ENCODE results near the gene SLC5A5.
"Not testable (repeated sequence)": the region's sequence is repeated elsewhere in the genome, so short reads cannot be mapped to it uniquely, and the experiment has no call there.

SLC5A5 gene

DNA sequence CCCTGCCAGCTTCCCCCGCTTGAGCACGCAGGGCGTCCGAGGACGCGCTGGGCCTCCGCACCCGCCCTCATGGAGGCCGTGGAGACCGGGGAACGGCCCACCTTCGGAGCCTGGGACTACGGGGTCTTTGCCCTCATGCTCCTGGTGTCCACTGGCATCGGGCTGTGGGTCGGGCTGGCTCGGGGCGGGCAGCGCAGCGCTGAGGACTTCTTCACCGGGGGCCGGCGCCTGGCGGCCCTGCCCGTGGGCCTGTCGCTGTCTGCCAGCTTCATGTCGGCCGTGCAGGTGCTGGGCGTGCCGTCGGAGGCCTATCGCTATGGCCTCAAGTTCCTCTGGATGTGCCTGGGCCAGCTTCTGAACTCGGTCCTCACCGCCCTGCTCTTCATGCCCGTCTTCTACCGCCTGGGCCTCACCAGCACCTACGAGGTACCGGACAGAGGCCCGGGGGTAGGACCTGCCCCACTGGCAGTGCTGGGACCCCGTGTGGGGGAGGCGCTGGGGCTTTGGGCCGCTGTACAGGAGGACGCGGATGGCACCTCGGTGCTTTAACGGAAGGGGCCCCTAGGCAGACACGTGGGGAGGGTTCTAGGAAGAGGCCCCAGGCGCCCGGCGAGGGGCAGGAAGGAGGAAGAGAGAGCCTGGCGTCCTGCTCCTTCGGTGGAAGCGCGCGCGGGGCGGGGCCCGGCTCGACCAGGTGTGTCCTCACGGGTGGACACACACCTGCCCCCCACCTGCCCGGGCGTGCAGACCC lies 681 bp downstream of the SLC5A5 start:
- no peak for DNase-seq

DNA sequence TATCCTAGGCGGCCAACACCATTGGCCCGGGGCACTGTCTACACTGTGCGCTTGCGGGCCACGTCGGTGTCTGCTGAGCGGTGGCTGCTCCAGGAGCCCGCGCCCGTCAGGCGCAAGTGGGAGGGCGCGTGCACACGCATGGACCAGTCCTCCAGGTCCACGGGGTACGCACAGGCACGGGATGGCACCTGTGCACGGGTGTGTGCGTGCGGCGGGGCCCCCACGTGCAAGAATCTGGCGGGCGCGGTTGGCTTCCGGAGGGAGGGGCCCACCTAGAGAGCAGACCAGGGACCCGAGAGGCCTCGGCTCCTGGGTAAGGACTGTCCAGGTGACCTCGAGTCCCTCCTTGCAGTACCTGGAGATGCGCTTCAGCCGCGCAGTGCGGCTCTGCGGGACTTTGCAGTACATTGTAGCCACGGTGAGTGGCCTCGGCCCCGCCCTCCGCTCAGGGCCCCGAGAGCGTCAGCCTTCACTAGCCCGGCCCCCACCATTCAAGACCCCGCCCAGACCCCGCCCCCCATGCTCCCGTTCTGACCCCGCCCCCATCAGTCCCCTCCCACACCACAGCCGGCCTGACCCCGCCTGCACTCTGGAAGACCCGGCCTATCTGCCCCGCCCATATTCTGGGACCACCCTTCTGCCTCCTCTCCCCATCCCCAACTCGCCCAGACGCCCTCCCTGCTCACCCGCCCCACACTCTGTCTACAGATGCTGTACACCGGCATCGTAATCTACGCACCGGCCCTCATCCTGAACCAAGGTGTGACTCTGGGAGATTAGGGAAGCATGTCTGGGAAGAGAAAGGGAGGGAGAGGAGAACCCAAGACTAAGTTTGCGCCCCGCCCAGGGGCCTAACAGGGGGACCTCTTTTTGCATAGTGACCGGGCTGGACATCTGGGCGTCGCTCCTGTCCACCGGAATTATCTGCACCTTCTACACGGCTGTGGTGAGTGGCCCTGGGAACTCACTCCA lies 2.3 kb downstream of the SLC5A5 start:
- no peak for DNase-seq

DNA sequence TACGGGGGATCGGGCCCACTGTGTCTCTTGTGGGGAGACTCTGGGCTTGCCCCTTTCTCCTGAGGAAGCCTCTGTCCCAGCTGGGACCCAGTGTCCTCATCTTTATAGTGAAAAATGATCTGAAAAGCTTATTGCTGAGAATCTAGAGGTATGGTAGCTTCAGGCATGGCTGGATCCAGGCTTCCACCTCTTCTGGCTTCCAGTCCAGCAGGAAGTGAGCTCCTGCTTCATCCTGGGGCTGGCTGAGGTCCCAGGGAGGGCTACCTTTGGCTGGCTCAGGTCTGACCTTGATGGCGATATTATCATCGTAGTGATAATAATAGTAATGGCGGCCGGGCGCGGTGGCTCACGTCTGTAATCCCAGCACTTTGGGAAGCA lies 3.0 kb downstream of the SLC5A5 start:
- no peak for DNase-seq

DNA sequence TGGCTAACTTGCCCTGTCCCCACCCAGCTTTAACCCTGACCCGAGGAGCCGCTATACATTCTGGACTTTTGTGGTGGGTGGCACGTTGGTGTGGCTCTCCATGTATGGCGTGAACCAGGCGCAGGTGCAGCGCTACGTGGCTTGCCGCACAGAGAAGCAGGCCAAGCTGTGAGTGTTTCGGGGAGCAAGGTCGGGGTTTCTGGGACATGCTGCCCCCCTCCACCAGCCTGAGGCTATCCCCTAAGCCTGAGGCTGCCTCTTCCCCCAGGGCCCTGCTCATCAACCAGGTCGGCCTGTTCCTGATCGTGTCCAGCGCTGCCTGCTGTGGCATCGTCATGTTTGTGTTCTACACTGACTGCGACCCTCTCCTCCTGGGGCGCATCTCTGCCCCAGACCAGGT lies 6.0 kb downstream of the SLC5A5 start:
- DNase-seq: no peak

DNA sequence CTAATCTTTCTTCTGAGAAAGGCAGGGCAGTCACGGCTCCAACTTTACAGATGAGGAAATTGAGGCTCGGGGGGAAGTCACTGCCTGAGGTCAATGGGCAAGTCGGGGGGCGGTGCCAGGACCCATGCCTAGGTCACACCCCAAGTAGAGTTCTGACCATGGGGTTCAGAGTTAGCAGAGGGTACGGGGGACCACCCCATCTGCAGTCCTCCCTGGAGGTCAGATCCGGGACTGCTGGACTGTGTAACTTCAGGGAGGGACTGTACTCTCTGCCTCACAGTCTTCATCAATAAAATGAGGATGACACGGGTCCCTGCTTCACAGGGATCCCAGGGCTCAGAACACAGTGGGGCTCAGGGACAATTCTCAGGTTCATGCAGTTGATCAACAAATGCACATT lies 7.7 kb downstream of the SLC5A5 start:
- no peak for DNase-seq

DNA sequence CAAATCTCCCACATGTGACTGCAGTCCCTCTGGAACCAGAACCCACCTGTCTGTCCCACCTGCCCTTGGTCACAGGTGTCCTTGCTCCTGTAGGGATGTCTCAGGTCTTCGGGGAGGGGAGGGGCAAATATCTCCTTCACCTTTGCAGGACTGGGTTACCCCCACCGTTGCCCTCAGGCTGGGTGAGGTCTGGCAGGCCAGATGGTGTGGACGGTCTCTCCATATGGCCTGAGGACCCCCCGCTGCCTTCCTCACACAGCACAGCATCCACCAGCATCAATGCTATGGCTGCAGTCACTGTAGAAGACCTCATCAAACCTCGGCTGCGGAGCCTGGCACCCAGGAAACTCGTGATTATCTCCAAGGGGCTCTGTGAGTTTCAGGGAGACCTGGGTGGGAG lies 10.0 kb downstream of the SLC5A5 start:
- DNase-seq: no peak

DNA sequence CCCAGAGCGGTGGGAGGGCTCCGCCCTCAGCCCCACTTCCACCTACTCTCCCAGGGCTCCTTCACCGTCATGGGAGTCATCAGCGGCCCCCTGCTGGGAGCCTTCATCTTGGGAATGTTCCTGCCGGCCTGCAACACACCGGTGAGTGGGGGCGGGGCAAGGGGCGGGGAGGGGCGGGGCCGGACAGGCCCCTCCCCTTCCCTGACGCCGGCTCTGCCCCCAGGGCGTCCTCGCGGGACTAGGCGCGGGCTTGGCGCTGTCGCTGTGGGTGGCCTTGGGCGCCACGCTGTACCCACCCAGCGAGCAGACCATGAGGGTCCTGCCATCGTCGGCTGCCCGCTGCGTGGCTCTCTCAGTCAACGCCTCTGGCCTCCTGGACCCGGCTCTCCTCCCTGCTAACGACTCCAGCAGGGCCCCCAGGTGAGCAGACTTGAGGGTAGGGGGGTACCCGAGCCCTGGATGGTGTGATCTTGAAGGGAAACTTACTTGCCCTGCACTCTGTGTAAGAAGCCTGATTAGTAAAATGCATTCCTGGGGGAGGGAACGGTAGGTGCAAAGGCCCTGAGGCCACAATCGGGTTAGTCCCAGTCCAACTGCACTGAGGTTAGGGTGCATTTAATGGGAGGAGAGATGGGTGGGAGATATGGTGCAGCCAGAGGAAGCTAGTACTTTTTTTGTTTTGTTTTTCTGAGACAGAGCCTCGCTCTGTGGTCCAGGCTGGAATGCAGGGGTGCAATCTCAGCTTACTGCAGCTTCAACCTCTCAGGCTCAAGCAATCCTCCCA lies 12.1 kb downstream of the SLC5A5 start:
- no peak for DNase-seq

DNA sequence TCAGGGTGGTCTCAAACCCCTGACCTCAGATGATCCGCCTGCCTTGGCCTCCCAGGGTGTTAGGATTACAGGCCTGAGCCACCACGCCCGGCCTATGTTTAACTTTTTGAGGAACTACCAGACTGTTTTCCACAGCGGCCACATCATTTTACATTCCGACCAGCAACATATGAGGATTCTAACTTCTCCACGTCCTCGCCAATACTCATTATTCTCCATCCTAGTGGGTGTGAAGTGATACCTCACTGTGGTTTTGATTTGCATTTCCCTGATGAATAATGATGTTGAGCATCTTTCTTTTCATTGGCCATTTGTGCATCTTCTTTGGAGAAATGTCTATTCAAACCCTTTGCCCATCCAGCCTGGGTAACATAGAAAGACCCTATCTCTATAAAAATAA lies 14.8 kb downstream of the SLC5A5 start:
- DNase-seq: no peak

DNA sequence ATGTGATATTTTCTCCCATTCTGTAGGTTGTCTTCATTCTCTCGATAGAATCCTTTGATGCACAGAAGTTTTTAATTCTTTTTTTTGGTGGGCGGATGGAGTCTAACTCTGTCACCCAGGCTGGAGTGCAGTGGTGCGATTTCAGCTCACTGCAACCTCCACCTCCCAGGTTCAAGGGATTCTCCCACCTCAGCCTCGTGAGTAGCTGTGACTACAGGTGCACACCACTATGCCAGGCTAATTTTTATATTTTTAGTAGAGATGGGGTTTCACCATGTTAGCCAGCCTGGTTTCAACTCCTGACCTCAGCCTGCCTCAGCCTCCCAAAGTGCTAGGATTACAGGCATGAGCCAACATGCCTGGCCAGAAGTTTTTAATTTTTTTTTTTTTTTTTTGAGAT lies 15.5 kb downstream of the SLC5A5 start:
- not testable (repeated sequence) for DNase-seq

DNA sequence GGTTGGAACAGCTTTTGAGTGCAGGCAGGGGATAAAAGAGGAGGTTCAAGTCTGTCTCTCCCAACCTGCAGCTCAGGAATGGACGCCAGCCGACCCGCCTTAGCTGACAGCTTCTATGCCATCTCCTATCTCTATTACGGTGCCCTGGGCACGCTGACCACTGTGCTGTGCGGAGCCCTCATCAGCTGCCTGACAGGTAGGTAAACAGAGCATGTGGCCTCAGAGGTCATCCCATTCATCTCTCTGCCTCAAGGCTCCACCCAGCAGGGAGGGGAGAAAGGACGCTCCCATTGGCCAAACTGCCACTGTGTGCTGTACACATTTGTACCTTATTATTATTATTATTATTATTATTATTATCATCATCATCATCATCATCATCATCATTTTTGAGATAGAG lies 16.5 kb downstream of the SLC5A5 start:
- no peak for DNase-seq

DNA sequence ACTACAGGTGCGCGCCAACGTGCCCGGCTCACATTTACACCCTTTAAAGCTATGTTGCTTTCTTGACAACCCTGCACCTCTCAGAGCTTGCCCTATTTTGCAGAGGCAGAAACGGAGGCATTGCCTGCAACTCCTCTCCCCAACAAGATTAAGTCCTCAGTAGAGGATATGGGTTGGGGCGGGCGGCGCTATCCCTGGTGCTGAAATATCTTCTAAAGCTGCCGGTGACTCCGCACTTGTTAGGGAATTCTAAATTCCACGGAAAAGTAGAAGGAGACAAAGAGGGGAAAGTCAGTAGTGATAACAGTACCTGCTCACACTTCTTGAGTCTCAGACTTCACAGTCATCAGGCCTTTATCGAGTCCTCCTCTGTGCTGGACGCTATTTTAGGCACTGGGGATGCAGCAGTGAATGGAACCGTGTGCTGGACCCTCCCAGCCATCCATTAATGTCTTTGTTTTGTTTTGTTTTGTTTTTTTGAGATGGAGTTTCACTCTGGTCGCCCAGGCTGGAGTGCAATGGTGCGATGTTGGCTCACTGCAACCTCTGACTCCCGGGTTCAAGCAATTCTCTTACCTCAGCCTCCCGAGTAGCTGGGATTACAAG lies 18.0 kb downstream of the SLC5A5 start:
- no peak for DNase-seq

DNA sequence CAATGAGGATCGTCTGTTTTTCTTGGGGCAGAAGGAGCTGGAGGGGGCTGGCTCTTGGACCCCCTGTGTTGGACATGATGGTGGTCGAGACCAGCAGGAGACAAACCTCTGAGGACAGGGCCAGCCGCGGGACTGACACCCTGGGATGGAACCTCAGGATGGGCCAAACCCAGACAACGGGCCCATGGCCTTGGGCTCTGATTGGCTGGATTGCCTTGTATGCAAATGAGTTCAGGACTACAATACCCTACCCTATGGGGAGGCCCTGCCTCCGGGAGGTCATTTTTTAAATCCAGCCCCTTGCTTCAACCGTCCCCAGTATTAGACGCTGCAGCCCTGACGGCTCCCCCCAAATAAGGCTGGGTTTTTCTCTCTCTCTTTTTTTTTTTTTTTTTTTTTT lies 22.0 kb downstream of the SLC5A5 start:
- DNase-seq: no peak

DNA sequence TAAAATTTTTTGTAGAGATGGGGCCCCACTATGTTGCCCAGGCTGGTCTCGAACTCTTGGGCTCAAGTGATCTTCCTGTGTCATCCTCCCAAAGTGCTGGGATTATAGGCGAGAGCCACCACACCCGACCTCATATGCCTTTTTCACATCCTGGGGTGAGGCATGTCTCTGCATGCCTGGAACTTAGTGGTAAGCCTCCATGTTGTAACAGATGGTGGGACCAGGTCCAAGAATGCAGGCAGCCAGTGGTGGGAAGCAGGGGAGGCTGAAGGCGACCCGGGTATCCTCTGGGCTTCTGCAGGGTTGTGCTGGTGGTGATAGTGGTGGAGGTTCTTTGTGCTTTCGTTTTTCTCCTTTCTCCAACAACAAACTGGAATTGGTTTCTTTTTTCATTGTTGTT lies 31.0 kb downstream of the SLC5A5 start:
- no peak for DNase-seq

DNA sequence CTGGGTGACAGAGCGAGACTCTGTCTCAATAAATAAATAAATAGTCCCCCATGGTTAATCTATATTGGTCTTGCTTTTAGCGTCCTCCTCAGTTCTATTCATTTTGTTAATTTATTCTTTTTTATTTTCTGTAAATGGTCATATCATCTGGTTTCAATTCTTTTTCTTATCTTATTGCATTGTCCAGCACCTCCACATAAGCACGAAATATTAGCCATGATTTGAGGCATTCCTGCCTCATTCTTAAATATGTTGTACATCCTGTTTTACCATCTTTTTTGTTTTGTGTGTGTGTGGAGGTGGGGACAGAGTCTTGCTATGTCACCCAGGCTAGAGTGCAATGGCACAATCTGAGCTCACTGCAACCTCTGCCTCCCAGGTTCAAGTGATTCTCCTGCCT lies 36.5 kb downstream of the SLC5A5 start:
- no peak for DNase-seq

DNA sequence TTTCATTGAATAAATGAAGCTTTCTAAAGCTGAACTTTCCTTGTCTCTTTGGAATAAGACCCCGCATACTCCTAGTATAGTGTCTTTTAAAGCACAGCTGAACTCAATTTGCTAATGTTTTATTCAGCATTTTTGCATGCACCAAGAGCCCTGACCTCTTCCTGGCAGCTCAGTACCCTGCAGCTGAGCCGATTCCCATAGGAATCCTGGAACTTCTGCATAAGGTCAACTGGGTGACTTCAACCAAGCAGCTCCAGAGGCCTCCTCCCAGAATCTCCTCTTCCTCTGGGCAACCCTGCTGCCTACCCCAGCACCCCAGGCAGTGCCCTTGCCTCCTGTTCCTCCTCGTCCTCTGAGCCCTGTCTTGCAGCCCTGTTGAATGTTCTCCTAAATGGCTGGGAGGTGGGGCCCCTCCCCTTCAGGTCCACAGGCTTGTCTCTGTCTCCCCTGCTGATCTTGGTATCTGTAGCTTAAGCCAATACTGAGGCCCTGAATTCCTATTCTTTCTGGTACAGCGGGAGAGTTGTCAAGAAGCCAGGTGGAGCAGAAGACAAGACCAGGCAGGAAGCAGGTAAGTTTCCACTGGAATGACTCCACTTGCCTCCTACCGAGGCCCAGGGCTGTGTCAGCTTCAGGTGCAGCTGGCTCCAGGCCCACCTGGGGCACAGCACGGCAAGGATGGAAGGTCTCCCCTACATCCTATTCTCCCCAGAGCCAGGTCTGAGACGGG lies 37.4 kb downstream of the SLC5A5 start:
- no peak for DNase-seq

DNA sequence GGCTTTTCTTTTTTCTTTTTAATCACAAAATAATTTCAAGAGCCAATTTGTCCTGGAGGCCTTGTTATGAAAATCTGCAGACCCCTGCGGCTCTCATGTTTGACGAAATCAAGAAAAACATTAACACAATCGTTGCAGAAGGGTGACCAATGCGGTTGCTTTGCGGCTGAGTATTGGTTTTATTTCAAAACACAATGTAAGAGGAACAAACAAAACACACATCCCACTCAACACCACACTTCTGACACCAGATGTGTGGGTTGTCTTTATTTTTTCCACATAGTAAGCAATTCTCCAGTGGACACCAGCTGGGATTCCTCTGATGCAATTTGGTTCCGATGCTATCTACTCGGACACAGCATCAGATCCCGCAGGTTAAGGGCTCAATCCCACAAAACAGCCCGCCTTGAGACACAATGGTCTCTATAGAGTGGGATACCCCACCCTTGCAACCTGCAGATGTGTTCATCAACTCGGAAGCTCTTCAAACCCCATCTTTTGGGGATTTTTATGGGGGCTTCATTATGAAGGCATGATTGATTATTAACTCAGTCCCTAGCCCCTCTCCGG lies 39.1 kb downstream of the SLC5A5 start:
- no peak for DNase-seq

DNA sequence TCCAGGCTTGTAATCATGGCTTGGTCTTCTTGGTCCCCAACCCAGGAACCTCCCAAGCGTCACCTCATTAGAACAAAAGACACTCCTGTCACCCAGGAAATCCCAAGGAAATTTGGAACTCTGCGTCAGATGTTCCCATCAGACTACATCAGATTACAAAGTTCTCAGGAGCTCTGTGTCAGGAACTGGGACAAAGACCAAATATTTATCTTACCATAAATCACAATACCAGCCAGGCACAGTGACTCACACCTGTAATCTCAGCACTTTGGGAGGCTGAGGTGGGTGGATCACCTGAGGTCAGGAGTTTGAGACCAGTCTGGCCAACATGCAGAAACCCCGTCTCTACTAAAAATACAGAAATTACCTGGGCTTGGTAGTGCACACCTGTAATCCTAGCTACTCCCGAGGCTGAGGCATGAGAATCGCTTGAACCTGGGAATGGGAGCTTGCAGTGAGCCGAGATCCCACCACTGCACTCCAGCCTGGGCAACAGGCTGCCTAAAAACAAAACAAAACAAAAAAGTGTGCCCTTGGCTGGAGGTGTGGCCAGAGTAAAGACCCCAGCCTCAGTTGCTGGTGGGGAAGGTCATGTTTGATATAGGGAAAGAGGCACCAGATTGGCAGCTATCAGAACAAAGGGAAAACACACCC lies 44.3 kb downstream of the SLC5A5 start:
- DNase-seq: no peak

DNA sequence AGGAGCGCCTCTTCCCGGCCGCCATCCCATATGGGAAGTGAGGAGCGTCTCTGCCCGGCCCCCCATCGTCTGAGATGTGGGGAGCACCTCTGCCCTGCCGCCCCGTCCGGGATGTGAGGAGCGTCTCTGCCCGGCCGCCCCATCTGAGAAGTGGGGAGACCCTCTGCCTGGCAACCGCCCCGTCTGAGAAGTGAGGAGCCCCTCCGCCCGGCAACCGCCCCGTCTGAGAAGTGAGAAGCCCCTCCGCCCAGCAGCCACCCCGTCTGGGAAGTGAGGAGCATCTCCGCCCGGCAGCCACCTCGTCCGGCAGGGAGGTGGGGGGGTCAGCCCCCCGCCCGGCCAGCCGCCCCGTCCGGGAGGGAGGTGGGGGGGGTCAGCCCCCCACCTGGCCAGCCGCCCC lies 46.4 kb downstream of the SLC5A5 start:
- DNase-seq: not testable (repeated sequence)

DNA sequence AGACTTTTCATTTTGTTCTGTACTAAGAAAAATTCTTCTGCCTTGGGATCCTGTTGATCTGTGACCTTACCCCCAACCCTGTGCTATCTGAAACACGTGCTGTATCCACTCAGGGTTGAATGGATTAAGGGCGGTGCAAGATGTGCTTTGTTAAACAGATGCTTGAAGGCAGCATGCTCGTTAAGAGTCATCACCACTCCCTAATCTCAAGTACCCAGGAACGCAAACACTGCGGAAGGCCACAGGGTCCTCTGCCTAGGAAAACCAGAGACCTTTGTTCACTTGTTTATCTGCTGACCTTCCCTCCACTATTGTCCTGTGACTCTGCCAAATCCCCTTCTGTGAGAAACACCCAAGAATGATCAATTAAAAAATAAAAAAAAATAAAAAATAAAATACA lies 47.4 kb downstream of the SLC5A5 start:
- DNase-seq: not testable (repeated sequence)

DNA sequence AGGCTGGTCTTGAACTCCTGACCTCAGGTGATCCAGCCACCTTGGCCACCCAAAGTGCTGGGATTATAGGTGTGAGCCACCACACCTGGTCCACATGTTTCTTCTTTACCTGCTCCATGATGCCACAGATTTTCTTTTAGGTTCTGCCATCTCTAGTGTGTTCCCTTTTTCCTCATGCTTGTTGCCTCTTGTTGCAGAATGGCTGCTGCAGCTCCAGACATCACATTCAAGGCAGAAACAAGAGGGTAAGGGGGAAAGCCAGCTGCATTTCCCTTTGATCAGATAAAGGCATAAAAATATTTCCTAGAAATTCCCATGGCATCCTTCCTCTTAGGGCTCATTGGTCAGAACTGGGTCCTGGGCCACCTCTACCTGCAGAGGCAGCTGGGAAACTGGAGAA lies 48.8 kb downstream of the SLC5A5 start:
- no peak for DNase-seq

DNA sequence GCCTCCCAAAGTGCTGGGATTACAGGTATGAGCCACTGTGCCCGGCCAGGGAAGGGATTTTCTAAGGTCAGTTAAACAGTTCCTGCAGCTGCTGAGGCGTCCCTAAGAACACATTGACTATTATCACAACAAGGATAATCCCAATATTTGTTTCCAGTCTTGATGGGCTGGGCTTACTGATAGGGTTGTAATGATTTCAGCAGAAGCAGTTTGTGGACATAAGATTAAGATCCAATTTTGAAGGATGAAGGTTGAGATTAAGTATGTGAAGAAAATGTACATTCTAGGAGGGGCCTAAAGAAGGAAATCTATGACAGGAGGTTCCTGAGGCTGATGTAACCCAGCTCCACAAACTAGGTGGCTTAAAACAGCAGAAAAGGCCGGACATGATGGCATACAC lies 50.4 kb downstream of the SLC5A5 start:
- no peak for DNase-seq

Data from GDM1 (cell line).